ENCODE measurements around the gene TXNDC11.
A peak's percentile ranks its signal among the peaks of the same experiment; 100 is the strongest.
"Not testable (repeated sequence)": the region's sequence is repeated elsewhere in the genome, so short reads cannot be mapped to it uniquely, and the experiment has no call there.

TXNDC11 gene, protein sequence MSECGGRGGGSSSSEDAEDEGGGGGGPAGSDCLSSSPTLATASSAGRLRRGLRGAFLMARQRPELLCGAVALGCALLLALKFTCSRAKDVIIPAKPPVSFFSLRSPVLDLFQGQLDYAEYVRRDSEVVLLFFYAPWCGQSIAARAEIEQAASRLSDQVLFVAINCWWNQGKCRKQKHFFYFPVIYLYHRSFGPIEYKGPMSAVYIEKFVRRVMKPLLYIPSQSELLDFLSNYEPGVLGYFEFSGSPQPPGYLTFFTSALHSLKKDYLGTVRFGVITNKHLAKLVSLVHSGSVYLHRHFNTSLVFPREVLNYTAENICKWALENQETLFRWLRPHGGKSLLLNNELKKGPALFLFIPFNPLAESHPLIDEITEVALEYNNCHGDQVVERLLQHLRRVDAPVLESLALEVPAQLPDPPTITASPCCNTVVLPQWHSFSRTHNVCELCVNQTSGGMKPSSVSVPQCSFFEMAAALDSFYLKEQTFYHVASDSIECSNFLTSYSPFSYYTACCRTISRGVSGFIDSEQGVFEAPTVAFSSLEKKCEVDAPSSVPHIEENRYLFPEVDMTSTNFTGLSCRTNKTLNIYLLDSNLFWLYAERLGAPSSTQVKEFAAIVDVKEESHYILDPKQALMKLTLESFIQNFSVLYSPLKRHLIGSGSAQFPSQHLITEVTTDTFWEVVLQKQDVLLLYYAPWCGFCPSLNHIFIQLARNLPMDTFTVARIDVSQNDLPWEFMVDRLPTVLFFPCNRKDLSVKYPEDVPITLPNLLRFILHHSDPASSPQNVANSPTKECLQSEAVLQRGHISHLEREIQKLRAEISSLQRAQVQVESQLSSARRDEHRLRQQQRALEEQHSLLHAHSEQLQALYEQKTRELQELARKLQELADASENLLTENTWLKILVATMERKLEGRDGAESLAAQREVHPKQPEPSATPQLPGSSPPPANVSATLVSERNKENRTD

DNA sequence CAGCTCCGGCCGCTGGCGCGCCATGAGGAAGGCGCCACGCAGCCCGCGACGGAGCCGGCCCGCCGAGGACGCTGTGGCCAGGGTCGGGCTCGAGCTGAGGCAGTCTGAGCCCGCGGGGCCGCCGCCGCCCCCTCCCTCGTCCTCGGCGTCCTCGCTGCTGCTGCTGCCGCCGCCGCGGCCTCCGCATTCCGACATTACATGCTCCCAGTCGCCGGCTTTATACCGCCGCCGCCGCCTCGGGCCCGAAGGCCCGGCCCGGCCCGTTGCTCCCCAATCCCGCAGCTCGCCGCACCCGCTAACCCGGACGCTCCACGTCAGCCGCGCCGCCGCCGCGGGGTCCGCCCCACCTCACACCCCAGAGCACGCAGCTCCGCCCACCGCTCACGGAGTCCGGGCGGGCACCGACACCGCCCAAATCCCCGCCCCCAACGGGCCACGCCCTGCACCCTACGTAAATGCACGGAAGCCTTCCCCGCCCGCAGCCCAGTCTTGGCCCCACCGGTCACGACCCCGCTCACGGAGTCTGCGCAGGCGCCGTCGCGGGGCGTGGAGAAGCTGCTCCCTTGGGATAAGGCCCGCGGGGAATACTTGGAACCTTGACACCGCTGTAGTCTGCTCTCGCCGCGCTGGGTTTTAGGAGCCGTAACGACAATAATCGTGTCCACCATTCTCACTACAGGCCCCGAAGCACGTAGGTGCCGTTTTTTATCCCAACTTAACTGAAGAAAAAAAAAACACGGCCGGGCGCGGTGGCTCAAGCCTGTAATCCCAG, at the start of gene TXNDC11:
TXNDC11 (minus strand) TSS at position 322 of the 772 bp plus-strand sequence; CDS start at position 195, 127 bp downstream.
- DNase-seq (ENCODE audit: low read depth) = peak; percentile 99

DNA sequence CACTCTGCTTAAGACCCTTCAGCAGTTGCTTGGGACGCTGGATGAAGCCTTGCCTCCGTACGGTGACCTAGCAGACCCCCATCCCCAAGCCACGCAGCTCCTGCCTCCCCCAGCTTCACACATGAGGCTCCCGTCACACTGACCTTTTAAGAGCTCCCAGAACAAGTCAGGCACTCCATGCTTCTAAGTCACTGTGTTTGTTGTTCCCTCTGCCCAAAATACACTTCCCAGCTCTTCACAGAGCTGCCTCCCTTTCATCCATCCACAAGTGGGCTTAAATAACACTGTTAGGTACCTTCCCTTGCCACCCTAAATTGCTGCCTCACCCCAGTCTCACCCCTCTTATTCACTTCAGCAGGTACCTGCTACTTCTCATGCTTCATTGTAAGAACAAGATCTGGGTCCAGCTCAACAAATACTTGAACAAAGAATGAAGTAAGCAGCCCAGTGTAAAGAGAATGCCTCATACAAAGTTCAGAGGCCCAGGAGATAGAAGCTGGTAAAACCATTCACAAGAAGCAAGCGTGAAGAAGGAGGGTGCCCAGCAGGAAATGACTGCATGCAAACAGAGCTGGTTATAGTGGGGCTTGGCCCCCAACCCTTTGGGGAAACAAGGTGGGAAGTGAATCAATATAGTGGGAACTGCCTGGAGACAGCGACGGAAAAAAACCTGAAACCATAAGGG, 48.6 kb upstream of the TXNDC11 start:
- no peak for DNase-seq (ENCODE audit: low read depth)

DNA sequence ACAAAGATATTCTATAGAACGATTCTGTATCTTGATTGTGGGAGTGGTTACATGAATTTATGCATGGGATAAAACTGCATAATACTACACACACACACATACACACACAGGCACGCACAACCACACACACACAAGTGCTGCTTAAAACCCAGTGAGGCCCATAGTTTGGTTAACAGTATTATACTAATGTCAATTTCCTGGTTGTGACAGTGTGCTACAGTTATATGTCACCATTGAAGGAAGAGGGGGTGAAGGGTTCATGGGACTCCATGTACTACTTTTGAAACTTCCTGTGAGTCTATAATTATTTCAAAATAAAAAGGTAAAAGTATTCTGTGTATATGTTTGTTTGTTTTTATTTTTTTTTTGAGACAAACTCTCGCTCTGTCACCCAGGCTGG, 46.3 kb upstream of the TXNDC11 start:
- DNase-seq (ENCODE audit: low read depth) = no peak

DNA sequence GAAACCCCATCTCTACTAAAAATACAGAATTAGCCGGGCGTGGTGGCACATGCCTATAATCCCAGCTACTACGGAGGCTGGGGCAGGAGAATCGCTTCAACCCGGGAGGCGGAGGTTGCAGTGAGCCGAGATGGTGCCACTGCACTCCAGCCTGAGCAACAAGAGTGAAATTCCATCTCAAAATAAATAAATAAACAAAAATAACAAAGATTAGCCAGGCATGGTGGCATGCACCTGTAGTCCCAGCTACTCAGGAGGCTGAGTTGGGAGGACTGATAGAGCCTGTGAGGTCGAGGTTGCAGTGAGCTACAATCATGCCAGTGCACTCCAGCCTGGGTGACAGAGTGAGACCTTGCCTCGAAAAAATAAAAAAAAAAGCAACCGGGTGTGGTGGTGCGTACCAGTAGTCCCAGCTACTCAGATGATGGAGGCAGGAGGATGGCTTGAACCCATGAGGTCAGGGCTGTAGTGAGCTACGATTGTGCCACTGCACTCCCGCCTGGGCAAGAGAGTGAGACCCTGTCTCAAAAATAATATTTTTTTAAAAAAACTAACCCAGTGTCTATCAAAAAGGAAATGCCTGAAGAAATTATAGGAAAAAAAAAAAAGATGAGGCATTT, 42.4 kb upstream of the TXNDC11 start:
- not testable (repeated sequence) for DNase-seq (ENCODE audit: low read depth)

DNA sequence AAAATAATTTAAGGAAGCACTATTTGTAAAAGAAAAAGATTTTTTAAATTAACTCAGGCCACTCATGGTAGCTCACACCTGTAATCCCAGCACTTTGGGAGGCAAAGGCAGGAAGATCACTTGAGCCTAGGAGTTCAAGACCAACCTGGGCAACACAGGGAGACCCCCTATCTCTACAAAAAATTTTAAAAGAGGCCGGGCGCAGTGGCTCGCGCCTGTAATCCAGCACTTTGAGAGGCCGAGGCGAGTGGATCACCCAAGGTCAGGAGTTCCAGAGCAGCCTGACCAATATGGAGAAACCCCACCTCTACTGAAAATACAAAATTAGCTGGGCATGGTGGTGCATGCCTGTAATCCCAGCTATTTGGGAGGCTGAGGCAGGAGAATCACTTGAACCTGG, 41.7 kb upstream of the TXNDC11 start:
- DNase-seq (ENCODE audit: low read depth) = not testable (repeated sequence)

DNA sequence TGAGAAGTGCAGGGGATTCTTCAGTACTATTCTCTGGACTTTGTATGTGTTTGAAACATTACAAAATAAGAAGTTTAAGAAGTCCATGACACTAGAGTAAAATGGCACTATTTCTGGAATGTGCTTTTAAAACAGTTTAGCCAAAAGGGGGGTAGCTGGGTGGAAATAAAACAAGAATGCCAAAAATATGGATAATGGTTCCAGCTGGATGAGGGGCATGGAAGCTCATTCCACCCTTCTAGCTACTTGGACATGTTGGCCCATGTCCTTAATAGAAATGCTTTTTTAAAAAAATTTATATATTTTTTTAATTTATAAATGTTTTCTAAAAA, 41.3 kb upstream of the TXNDC11 start:
- DNase-seq (ENCODE audit: low read depth) = no peak

DNA sequence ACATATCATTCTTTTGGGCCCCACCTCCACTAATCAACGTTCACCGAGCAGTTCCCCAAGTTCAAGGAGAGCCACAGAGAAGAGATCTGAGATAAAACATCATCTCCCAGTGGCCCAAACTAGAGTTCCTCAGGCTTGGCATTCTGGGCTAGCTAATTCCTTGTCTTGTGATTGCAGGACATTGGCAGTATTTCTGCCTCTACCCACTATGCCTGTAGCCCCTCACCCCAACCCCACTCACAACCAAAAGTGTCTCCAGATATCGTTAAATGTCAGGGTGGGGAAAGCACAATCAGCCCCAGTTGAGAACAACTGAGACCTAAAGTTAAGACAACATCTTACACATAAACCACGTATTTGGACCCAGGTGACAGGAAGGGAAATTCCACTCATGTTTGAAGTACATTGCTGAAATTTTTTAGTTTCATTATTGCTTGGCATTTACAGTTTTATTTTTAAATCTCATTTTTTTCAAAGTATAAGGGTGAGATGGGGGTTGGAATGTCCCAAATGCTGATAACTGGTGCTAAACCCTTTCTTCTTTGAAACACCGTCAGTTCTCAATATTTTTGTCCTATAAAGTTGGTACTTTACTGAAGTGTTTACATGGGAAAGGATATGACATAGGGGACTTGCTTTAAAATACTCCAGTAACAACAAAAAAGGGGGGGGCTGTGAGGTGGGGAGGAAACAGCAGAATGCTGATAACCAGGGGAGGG, 40.8 kb upstream of the TXNDC11 start:
- no peak for DNase-seq (ENCODE audit: low read depth)

DNA sequence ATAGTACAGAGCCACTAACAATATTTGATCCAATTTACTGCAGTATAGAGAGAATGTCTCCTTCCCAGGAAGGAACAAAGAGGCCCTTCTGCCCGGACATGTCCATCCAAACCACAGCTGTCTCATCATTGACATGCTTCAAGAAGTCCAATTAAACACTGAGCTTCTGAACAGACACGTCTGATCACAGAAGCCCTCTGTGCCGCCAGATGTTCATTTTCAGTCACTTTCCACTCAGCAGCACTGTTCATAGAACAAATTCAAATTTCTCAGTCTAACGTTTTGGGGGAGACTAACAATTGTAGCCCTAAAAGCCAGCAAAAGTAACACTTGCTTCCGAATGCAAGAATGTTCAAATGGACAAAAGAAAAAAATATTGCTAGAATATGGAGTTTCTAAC, 39.1 kb upstream of the TXNDC11 start:
- DNase-seq (ENCODE audit: low read depth) = no peak

DNA sequence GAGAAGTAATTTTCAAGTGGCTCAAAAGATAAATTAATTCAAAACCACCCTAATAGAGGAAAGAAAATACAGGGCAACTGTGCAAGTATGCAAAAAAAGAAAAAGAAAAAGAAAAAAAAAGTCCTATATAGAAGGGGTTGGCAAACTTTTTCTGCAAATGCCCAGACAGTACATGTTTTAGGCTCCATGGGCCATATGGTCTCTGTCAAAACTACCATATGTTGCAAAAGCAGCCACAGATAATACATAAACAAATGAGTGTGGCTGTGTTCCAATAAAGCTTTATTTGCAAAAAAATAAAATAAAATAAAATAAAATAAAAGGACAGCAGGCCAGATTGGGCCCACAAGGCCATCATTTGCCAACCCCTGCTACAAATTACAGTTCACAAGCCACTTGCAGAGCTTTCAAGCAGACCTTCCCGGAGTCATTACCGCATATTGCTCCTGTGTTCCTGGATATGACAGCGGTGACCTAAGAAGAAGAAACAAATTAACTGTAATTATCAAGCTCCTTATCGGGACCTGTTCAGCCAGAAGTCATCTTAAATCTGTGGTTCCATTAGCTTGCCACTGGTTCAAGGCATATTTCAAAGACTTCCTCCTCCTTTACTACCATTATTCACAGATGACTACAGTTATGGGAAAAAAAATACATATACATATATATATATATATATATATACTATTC, 38.5 kb upstream of the TXNDC11 start:
- no peak for DNase-seq (ENCODE audit: low read depth)

DNA sequence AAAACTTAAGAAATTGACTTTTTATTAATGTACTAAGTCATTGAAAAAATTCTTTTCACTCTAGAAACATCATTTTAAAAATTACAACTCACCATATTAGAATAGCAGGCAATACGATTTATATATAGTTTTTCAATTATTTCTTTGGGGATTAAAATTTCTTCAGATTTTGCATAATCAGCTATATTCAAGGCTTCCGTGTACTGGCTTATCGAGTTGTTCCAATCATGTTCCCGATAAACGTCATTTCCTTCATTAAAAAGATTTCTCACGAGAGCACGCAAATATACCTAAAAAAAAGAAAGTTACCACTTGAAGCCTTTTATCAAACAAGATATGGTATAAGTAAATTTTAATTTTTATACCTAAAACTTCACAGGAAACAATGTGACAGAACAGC, 36.4 kb upstream of the TXNDC11 start:
- DNase-seq (ENCODE audit: low read depth) = no peak

DNA sequence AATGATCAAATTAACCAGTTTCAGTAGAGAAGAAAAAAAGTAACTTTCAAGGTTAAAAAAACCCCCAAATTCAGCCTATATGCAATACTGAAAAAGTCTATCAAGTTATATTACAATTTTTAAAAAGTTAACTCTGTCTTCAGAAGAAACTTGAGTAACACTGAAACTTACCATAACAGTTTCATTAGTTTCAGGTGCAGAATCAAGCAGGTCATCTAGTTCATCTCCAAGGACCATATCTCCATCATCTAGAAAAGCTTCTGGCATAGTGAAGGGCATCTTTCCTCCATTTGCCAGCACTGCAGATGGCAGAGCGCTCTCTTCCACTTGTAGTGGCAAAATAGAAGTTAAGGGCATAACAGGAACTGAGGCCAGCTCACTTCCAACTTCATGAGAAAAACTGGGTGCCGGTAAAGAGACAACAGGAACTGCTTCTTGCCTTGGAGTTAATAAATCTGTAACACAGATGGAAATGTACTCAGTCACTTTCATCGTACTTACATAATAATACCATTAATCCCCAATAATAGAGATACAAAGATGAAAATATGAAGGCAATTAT, 31.5 kb upstream of the TXNDC11 start:
- DNase-seq (ENCODE audit: low read depth) = no peak

DNA sequence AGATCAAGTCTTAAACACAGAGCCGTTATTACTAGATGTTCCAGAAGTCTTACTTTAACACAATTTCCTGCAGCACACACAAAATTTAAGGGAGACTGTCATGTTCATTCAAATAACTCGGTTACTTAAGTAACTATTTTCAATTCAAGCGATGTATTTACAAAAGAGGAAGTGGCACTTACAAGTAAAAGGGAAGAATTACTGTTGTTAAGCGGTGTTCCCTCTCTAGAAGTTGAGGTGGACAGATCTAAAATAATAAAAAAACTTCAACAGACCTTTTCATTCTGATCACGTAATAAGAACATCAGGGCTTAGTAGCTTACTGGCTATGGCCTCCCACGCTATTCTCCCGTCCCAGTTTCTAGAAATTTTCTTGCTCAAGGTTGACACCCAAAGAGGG, 26.2 kb upstream of the TXNDC11 start:
- no peak for DNase-seq (ENCODE audit: low read depth)

DNA sequence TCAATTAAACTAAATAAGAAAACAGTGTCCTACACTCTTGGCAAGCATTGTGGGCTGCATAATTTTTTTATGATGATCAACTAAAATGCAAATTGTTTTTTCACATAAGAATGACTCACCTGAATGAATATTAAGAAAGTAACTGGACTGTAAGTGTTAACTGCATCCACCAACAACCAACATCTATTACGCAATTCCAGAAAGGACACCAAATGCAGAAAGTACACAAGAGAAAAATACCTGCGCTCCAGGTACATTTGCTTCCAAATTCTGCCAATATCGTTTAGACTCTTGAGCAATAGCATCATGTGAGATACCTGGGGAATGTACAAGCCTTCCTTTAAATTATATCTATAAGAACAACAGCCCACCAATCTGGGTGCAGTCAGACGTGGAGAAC, 19.8 kb upstream of the TXNDC11 start:
- no peak for DNase-seq (ENCODE audit: low read depth)

DNA sequence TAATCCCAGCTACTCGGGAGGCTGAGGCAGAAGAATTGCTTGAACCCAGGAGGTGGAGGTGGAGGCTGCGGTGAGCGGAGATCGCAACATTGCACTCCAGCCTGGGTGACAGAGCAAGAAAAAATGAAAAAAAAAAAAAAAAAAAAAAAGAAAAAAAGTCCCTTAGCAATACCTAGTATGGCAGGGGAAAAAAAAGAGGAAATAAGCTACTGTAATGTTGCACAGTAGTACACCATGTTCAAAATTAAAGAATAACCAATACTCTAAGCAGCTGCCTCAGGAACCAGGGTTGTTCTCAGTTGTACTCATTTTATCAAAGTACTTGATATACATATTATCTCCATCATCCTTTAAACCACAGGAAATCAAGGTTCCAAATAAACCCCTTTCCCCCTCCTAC, 17.3 kb upstream of the TXNDC11 start:
- DNase-seq (ENCODE audit: low read depth) = no peak

DNA sequence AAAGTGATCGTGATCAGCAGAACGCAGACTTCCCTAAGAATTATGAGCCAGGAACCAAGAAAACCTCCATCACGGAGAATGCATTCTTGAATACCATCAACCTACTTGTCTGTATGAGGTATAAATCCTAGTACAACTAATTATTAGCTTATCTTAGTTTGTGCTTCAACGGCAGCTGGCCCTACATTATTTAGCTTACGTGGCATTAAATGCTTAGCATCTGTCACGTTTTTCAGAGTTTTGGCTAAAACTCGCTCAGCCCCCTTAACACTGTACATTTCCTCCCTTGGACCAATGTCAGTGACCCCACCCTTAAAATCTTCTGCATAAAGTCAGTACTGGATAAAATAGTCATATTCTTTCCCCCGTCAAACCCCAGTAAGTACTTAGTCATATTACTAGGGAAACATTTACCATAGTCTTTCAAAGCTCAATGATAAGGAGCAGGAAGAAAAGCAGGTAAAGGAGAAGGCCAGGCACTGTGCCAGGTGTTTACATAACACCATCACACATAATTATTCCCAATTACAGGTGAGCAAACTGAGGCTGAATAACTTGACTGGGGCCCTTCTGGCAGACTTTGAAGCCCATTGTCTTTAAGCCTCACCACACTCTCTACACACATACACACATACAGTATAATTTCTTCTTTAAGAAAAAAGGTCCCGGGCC, 16.6 kb upstream of the TXNDC11 start:
- no peak for DNase-seq (ENCODE audit: low read depth)

DNA sequence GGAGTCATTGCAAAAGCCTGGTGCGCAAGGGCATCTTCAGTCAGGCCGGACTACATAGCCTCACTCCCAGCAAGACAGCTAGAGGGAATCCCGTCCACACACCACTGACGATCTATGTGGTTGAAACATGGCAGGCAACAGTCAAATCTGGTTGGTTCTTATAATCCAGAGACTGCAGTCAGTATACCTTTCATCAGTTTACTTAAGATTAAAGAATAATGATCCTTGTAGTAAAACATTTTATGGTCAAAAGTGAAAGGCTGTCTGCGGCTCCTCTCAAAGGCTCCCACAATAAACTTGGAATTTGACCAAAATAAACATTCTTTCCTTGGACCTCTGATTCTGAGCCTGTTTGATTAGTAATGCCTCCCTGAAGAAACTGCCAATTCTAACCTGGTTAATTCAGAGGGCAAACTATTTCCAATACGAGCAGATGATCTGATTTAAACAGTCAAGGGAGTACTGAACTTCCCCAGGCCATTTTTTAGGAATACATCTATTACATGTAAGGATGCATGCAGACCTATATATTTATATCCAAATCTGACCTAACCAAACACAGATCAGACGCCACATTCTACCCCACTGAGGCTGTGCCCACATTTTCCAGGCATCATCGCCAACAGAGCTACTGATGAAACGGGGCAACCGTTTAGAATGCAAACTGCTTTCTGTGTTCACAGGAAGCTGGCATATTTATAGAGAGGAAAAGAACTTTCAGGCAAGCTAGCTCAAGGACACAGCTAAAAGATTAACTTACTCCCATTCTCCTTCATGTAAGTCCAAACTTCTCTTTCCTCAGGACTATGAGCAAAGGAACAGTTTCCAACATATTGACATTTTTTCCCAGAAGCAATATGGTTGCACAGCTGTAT, 15.3 kb upstream of the TXNDC11 start:
- no peak for DNase-seq (ENCODE audit: low read depth)

DNA sequence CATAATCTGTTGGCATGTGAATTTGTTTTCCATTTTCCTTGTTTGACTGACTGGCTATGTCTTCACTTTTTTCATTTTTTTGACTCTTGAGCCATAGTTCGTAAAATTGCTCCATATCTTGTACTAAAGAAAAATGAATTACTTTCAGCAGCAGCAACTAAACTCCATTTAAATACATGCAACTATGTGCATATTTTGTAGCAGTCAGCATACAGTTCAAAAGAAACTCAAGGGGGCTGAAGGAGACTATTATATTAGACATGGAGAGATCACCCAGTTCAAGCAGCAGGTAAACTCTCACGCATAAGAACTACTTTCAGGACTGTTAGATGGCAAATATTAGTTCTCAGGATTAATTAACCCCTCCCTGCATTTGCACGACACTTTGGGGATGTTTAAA, 13.6 kb upstream of the TXNDC11 start:
- no peak for DNase-seq (ENCODE audit: low read depth)

Measured in stimulated activated CD8-positive, alpha-beta memory T cell treated with anti-CD3 and anti-CD28 coated beads, Interleukin-4, amount 100 ng/mL, for 24 hours (primary cell).